H9 (cell line): ENCODE results near the gene FHIP2A. TPM values are rescaled to one million over a fixed set of nuclear protein-coding genes. Genes with fewer than 3 reads are reported as not detected.

Experiments used
- DNase-seq: peaks from one replicate; pipeline ENCODE4 v3.0.0-alpha.2; 2017
- H2AFZ ChIP-seq: one replicate; pipeline ENCODE4 v1.6.1; 2013; ENCODE audit warnings: mild to moderate bottlenecking, low read length, control low read depth, moderate library complexity
- H2AK5ac ChIP-seq: 2 replicates; pipeline ENCODE4 v1.6.1; 2013; ENCODE audit warnings: low read length, control low read depth, mixed read lengths; ENCODE audit not compliant: insufficient read length
- H2BK120ac ChIP-seq: one replicate; pipeline ENCODE4 v1.6.1; 2013; ENCODE audit warnings: low read depth, mild to moderate bottlenecking, low read length, control low read depth, inconsistent platforms; ENCODE audit not compliant: poor library complexity, severe bottlenecking
- H2BK12ac ChIP-seq: 2 replicates; pipeline ENCODE4 v1.6.1; 2013; ENCODE audit warnings: low read length, control low read depth, mixed read lengths, low read depth; ENCODE audit not compliant: insufficient read length
- H2BK15ac ChIP-seq: 2 replicates; pipeline ENCODE4 v1.6.1; 2013; ENCODE audit warnings: low read depth, low read length, control low read depth
- H2BK20ac ChIP-seq: one replicate; pipeline ENCODE4 v1.6.1; 2013; ENCODE audit warnings: low read depth, mild to moderate bottlenecking, low read length, control low read depth, inconsistent platforms; ENCODE audit not compliant: poor library complexity, severe bottlenecking
- H2BK5ac ChIP-seq: 2 replicates; pipeline ENCODE4 v1.6.1; 2013; ENCODE audit warnings: low read length, control low read depth, mixed read lengths; ENCODE audit not compliant: insufficient read length
- H3K14ac ChIP-seq: 2 replicates; pipeline ENCODE4 v1.6.1; 2013; ENCODE audit warnings: low read length, control low read depth; ENCODE audit not compliant: insufficient read depth
- H3K18ac ChIP-seq: 2 replicates; pipeline ENCODE4 v1.6.1; 2013; ENCODE audit warnings: low read depth, mild to moderate bottlenecking, mixed read lengths, low read length, control low read depth; ENCODE audit not compliant: insufficient read length
- H3K23ac ChIP-seq: 2 replicates; pipeline ENCODE4 v1.6.1; 2013; ENCODE audit warnings: low read length, control low read depth, mixed read lengths, low read depth; ENCODE audit not compliant: insufficient read length
- H3K23me2 ChIP-seq: 2 replicates; pipeline ENCODE4 v1.6.1; 2013; ENCODE audit warnings: low read depth, mild to moderate bottlenecking, mixed read lengths, low read length, control low read depth; ENCODE audit not compliant: insufficient read length, poor library complexity, severe bottlenecking
- H3K27ac ChIP-seq: 2 replicates; pipeline ENCODE4 v1.5.1; 2013; ENCODE audit warnings: low read length, control low read depth, mixed read lengths, low read depth; ENCODE audit not compliant: insufficient read length
- H3K27me3 ChIP-seq: 2 replicates; pipeline ENCODE4 v1.6.1; 2013; ENCODE audit warnings: low read length, control low read depth, inconsistent platforms; ENCODE audit not compliant: insufficient read depth
- H3K4ac ChIP-seq: 2 replicates; pipeline ENCODE4 v1.6.1; 2013; ENCODE audit warnings: low read depth, mild to moderate bottlenecking, control low read depth, inconsistent platforms, low read length, moderate library complexity
- H3K4me1 ChIP-seq: 2 replicates; pipeline ENCODE4 v1.6.1; 2013; ENCODE audit warnings: low read length, control low read depth, inconsistent platforms; ENCODE audit not compliant: insufficient read depth
- H3K4me2 ChIP-seq: 2 replicates; pipeline ENCODE4 v1.6.1; 2013; ENCODE audit warnings: low read length, control low read depth, mixed read lengths; ENCODE audit not compliant: insufficient read length, insufficient read depth
- H3K56ac ChIP-seq: 2 replicates; pipeline ENCODE4 v1.6.1; 2013; ENCODE audit warnings: low read depth, mild to moderate bottlenecking, mixed read lengths, low read length, control low read depth; ENCODE audit not compliant: insufficient read length
- H3K79me1 ChIP-seq: 2 replicates; pipeline ENCODE4 v1.6.1; 2013; ENCODE audit warnings: low read depth, mild to moderate bottlenecking, moderate library complexity, low read length, control low read depth, inconsistent platforms; ENCODE audit not compliant: insufficient read depth, poor library complexity, severe bottlenecking
- H3K79me2 ChIP-seq: 2 replicates; pipeline ENCODE4 v1.6.1; 2013; ENCODE audit warnings: low read length, control low read depth, inconsistent platforms; ENCODE audit not compliant: insufficient read depth
- H3K9ac ChIP-seq: 2 replicates; pipeline ENCODE4 v1.6.1; 2013; ENCODE audit warnings: low read length, control low read depth, mixed read lengths; ENCODE audit not compliant: insufficient read length; ENCODE audit errors: extremely low read depth
- H3K9me3 ChIP-seq: one replicate; pipeline ENCODE4 v1.6.1; 2013; ENCODE audit warnings: low read depth, low read length, inconsistent platforms; ENCODE audit not compliant: control insufficient read depth
- H3T11ph ChIP-seq: one replicate; pipeline ENCODE4 v1.6.1; 2013; ENCODE audit warnings: mild to moderate bottlenecking, low read length, control low read depth, inconsistent platforms
- H4K20me1 ChIP-seq: one replicate; pipeline ENCODE4 v1.6.1; 2013; ENCODE audit not compliant: control insufficient read depth, insufficient read length, insufficient read depth
- H4K5ac ChIP-seq: 2 replicates; pipeline ENCODE4 v1.6.1; 2013; ENCODE audit warnings: low read depth, mild to moderate bottlenecking, mixed read lengths, low read length, control low read depth; ENCODE audit not compliant: insufficient read length
- H4K8ac ChIP-seq: replicated peaks from 2 replicates; pipeline ENCODE4 v1.6.1; 2013; ENCODE audit warnings: low read length, control low read depth, mixed read lengths, low read depth; ENCODE audit not compliant: insufficient read length
- H4K91ac ChIP-seq: 2 replicates; pipeline ENCODE4 v1.6.1; 2013; ENCODE audit warnings: low read depth, mild to moderate bottlenecking, moderate library complexity, mixed read lengths, low read length, control low read depth; ENCODE audit not compliant: insufficient read length
- H3K27ac Mint-ChIP-seq, 3 experiments: 2 replicates in 2 of 3; 3 replicates in 1 of 3; pipeline ENCODE4 v1.8.0; 2020 to 2021; ENCODE audit warnings: mixed read lengths in 3 of 3, mild to moderate bottlenecking in 1 of 3, moderate library complexity in 1 of 3
- H3K27me3 Mint-ChIP-seq: 2 replicates; pipeline ENCODE4 v1.8.0; 2021; ENCODE audit warnings: low read depth, mild to moderate bottlenecking, moderate library complexity, mixed read lengths
- H3K36me3 Mint-ChIP-seq, 3 experiments: 2 replicates in 2 of 3; 3 replicates in 1 of 3; pipeline ENCODE4 v1.8.0; 2020 to 2021; ENCODE audit warnings: low read depth in 3 of 3, mixed read lengths in 3 of 3; ENCODE audit not compliant: insufficient read depth in 1 of 3
- H3K4me1 Mint-ChIP-seq, 2 experiments: 2 replicates each; pipeline ENCODE4 v1.8.0; 2020; ENCODE audit warnings: mixed read lengths in 2 of 2
- H3K4me3 Mint-ChIP-seq, 2 experiments: 2 replicates in 1 of 2; 3 replicates in 1 of 2; pipeline ENCODE4 v1.8.0; 2020 to 2021; ENCODE audit warnings: mild to moderate bottlenecking in 2 of 2, mixed read lengths in 2 of 2, moderate library complexity in 1 of 2
- H3K9me3 Mint-ChIP-seq, 2 experiments: 2 replicates in 1 of 2; 3 replicates in 1 of 2; pipeline ENCODE4 v1.8.0; 2020; ENCODE audit warnings: mild to moderate bottlenecking in 2 of 2, mixed read lengths in 2 of 2, moderate library complexity in 1 of 2
- CTCF ChIP-seq: fragments of 200-600 bp; sonication (generic); conservative IDR thresholded peaks from 3 replicates; pipeline ENCODE4 v1.8.0; 2021; ENCODE audit warnings: antibody characterized with exemption, mild to moderate bottlenecking
- WGBS: extraction: QIAGEN DNeasy Blood & Tissue Kit; methylation state at CpG from one replicate; pipeline ENCODE4 v1.1.7; 2013; ENCODE audit warnings: missing lambda C conversion rate, low lambda C conversion rate, mixed read lengths; ENCODE audit not compliant: insufficient read length; ENCODE audit errors: extremely low coverage; 5-methylcytosine and 5-hydroxymethylcytosine counted together
- total RNA-seq: library from RNA; stranded (reverse); gene quantifications from 2 replicates; pipeline ENCODE4 v1.2.1, GENCODE V29; 2021

The FHIP2A gene
- total RNA-seq, 1 experiment from 2014 or later, result 14.8 TPM

GRCh38 chr10:114808982-114809381 lies 12.6 kb upstream of the FHIP2A start:
- DNase-seq, result no peak
- H4K91ac ChIP-seq, result no peak overlapping the region
- H4K5ac ChIP-seq, result no peak overlapping the region
- H3K23ac ChIP-seq, result no peak overlapping the region
- H2BK120ac ChIP-seq, result no peak overlapping the region
- no peak overlapping the region for H3K9ac ChIP-seq
- no peak overlapping the region for H3K14ac ChIP-seq
- no peaks in the 10 kb centered on the region for H3K4me1 ChIP-seq
- H2BK12ac ChIP-seq, result no peak overlapping the region
- H2BK5ac ChIP-seq, result no peak overlapping the region
- no peak overlapping the region for H2AFZ ChIP-seq
- Mint-ChIP-seq H3K27ac (no peak overlapping the region), H3K27me3 (no peaks in the 10 kb centered on the region), H3K9me3 (peaks cover 3 to 4% of the 10 kb centered on the region in 2 experiments; a peak in 1 of 5 replicates), H3K36me3 (peaks cover 0 to 4% (median 0%) of the 10 kb centered on the region in 3 experiments; a peak in 1 of 7 replicates), H3K4me3 (no peak overlapping the region), H3K4me1 (no peaks in the 10 kb centered on the region)
- H3K9me3 ChIP-seq, result no peaks in the 10 kb centered on the region
- no peaks in the 10 kb centered on the region for H3K27me3 ChIP-seq
- H2AK5ac ChIP-seq, result no peak overlapping the region
- no peak overlapping the region for H3K18ac ChIP-seq
- no peak overlapping the region for H3K4me2 ChIP-seq
- no peaks in the 10 kb centered on the region for H3K79me1 ChIP-seq
- H3K27ac ChIP-seq, result no peak overlapping the region
- H3K79me2 ChIP-seq, result no peaks in the 10 kb centered on the region
- no peak overlapping the region for H3K4ac ChIP-seq
- WGBS, result no CpG with 5 or more reads among the region's 2 CpGs
- no peak for TF ChIP-seq CTCF
- no peak overlapping the region for H2BK15ac ChIP-seq
- no peaks in the 10 kb centered on the region for H4K20me1 ChIP-seq
- H2BK20ac ChIP-seq, result no peak overlapping the region
- H3K56ac ChIP-seq, result no peak overlapping the region
- H3K23me2 ChIP-seq, result no peaks in the 10 kb centered on the region
- H3T11ph ChIP-seq, result no peak overlapping the region
- no peak overlapping the region for H4K8ac ChIP-seq
